ENCODE results near the gene OLIG2.

The OLIG2 gene

DNA sequence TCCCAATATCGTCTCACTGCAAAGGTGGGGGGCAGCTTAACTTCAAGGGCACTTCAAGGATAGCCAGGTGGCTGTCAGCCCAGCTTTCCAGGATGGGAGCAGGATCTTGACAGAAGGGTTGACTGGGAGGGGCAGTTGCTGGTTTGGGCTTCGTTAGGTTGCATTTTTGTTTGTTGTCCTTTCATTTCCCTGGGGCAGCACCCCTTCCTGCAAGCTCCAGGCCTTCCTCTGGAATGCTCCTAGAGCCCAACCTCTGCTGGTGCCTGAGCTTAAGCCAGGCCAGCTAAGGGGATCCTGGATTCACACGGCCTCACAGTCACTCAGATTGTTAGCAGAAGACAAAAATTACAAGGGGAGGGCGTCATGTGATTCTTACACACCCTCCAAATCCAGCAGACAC is 4.1 kb upstream of the OLIG2 start:
- no peak for DNase-seq (ENCODE audit: low read depth, low spot score)
- CTCF ChIA-PET, result interaction anchor here (1.7 kb wide), 1 partner anchor 175 kb away, joined by 3 read pairs; no protein-coding TSS in a partner anchor
- POLR2A ChIA-PET, result no interaction called here
- no peak for TF ChIP-seq CTCF (IDR thresholded peaks at IDR 0.05; ENCODE audit: insufficient read depth, low read length, missing control alignments)
- H3K4me3 ChIP-seq (ENCODE audit: low read depth, low read length), result no peak overlapping the region

GRCh38 chr21:33022489-33022827 is 3.3 kb upstream of the OLIG2 start:
- CTCF ChIA-PET, result no interaction called here
- TF ChIP-seq CTCF (IDR thresholded peaks at IDR 0.05; ENCODE audit: insufficient read depth, low read length, missing control alignments), result no peak
- H3K4me3 ChIP-seq (ENCODE audit: low read depth, low read length), result no peak overlapping the region
- POLR2A ChIA-PET, result no interaction called here
- DNase-seq (ENCODE audit: low read depth, low spot score), result no peak

GRCh38 chr21:33022828-33023573 is 2.7 kb upstream of the OLIG2 start:
- H3K4me3 ChIP-seq (ENCODE audit: low read depth, low read length), result no peak overlapping the region
- POLR2A ChIA-PET, result no interaction called here
- no peak for DNase-seq (ENCODE audit: low read depth, low spot score)
- CTCF ChIA-PET, result no interaction called here
- no peak for TF ChIP-seq CTCF (IDR thresholded peaks at IDR 0.05; ENCODE audit: insufficient read depth, low read length, missing control alignments)

DNA sequence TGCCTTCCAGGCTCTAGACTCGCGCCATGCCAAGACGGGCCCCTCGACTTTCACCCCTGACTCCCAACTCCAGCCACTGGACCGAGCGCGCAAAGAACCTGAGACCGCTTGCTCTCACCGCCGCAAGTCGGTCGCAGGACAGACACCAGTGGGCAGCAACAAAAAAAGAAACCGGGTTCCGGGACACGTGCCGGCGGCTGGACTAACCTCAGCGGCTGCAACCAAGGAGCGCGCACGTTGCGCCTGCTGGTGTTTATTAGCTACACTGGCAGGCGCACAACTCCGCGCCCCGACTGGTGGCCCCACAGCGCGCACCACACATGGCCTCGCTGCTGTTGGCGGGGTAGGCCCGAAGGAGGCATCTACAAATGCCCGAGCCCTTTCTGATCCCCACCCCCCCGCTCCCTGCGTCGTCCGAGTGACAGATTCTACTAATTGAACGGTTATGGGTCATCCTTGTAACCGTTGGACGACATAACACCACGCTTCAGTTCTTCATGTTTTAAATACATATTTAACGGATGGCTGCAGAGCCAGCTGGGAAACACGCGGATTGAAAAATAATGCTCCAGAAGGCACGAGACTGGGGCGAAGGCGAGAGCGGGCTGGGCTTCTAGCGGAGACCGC is 2.0 kb upstream of the OLIG2 start:
- DNase-seq (ENCODE audit: low read depth, low spot score), result no peak
- H3K4me3 ChIP-seq (ENCODE audit: low read depth, low read length), result no peak overlapping the region
- ChIA-PET CTCF (no interaction called here), POLR2A (no interaction called here)
- TF ChIP-seq CTCF (IDR thresholded peaks at IDR 0.05; ENCODE audit: insufficient read depth, low read length, missing control alignments), result no peak

- DNase-seq (ENCODE audit: low read depth, low spot score), result no peak
- TF ChIP-seq CTCF (IDR thresholded peaks at IDR 0.05; ENCODE audit: insufficient read depth, low read length, missing control alignments), result no peak
- H3K4me3 ChIP-seq (ENCODE audit: low read depth, low read length), result no peak overlapping the region
- CTCF ChIA-PET, result no interaction called here
- POLR2A ChIA-PET, result no interaction called here
Measured at GRCh38 chr21:33024201-33025103, 1.3 kb upstream of the OLIG2 start.

GRCh38 chr21:33025106-33025488 is 638 bp upstream of the OLIG2 start:
- ChIA-PET POLR2A (no interaction called here), CTCF (no interaction called here)
- DNase-seq (ENCODE audit: low read depth, low spot score), result no peak
- H3K4me3 ChIP-seq (ENCODE audit: low read depth, low read length), result no peak overlapping the region
- TF ChIP-seq CTCF (IDR thresholded peaks at IDR 0.05; ENCODE audit: insufficient read depth, low read length, missing control alignments), result no peak

All from AG04449 (cell line).